ENCODE data around the gene ARID3A.
A peak's percentile ranks its signal among the peaks of the same experiment; 100 is the strongest.
"Not testable (repeated sequence)": the region's sequence is repeated elsewhere in the genome, so short reads cannot be mapped to it uniquely, and the experiment has no call there.

ARID3A gene, protein sequence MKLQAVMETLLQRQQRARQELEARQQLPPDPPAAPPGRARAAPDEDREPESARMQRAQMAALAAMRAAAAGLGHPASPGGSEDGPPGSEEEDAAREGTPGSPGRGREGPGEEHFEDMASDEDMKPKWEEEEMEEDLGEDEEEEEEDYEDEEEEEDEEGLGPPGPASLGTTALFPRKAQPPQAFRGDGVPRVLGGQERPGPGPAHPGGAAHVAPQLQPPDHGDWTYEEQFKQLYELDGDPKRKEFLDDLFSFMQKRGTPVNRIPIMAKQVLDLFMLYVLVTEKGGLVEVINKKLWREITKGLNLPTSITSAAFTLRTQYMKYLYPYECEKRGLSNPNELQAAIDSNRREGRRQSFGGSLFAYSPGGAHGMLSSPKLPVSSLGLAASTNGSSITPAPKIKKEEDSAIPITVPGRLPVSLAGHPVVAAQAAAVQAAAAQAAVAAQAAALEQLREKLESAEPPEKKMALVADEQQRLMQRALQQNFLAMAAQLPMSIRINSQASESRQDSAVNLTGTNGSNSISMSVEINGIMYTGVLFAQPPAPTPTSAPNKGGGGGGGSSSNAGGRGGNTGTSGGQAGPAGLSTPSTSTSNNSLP

DNA sequence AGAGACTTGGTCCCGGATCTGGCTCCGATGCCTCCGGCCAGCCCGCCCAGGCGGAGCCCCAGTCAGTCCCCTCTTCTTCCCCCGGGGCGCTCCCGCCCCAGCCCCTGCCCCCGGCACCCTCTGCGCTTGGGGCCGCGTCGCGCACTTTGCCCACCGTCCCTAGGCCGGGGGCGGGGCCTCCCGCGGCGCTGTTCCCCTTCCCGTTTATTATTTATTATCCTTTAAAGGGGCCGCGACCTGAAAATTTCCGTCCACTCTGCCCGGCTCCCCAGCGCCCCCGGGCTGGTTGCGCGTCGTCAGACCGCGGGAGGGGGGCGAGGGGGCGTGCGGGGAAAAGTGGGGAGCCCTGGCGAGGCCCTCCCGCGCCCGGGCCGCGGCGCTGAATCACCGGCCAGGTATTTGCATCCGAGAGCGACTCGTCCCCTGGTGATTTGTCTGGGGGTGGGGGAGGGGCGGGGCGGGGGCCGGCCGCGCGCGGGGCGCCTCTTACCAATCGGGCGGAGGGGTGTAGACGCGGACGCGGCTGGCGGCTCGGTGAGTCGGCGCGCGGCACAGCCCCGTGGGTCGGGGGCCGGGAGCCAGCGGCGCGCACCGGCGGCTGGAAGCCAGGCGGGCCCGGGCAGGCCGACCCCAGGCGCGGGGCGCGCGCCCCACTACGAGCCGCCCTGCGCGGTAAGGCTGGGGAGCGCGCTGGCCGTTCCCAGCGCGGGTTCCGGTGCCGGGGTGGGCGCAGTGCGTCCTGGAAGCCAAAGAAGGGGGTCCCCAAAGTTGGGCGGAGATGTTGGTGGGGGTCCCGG lies at the start of gene ARID3A:
ARID3A (plus strand) TSS at position 510 of the 797 bp plus-strand sequence. CDS start 3,494 bp downstream, outside the sequence.
- DNase-seq: peak; percentile 19 to 84 (median 74)

GRCh38 chr19:876089-876488 lies 49.7 kb upstream of the ARID3A start:
- DNase-seq: no peak

DNA sequence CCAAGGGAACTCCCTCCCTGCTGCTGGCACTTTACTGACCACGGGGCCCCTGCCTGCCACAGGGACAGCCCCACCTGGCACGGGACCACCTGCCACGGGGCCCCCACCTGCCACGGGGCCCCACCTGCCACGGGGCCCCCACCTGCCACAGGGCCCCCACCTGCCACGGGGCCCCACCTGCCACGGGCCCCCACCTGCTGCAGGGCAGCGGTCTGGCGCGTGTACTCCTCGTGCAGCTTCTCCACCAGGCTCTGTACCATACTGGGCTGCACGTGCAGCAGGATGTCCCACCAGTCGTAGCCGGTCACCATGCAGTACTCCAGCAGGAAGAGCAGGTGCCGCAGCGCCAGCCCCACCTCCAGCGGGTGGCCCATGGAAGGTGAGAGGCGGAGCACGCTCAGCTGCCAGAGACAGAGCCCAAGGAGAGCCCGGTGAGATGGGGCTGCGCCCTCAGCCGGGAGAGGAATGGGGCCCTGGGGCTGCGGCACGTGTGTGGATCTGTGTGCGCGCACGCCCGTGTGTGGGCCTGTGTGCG lies 49.0 kb upstream of the ARID3A start:
- no peak for DNase-seq

DNA sequence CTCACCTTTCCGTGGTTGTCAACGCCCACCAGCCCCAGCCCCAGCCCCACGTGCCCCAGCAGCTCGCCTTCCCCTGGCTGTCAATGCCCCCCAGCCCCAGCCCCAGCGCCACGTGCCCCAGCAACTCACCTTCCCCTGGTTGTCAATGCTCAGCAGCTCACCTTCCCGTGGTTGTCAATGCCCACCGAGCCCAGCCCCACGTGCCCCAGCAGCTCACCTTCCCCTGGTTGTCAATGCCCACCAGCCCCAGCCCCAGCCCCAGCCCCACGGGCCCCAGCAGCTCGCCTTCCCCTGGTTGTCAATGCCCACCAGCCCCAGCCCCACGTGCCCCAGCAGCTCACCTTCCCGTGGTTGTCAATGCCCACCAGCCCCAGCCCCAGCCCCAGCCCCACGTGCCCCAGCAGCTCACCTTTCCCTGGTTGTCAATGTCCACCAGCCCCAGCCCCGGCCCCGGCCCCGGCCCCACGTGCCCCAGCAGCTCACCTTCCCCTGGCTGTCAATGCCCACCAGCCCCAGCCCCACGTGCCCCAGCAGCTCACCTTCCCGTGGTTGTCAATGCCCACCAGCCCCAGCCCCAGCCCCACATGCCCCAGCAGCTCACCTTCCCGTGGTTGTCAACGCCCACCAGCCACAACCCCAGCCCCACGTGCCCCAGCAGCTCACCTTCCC lies 47.7 kb upstream of the ARID3A start:
- not testable (repeated sequence) for DNase-seq

- DNase-seq: not testable (repeated sequence)
Measured at GRCh38 chr19:878751-879561, 46.9 kb upstream of the ARID3A start.

DNA sequence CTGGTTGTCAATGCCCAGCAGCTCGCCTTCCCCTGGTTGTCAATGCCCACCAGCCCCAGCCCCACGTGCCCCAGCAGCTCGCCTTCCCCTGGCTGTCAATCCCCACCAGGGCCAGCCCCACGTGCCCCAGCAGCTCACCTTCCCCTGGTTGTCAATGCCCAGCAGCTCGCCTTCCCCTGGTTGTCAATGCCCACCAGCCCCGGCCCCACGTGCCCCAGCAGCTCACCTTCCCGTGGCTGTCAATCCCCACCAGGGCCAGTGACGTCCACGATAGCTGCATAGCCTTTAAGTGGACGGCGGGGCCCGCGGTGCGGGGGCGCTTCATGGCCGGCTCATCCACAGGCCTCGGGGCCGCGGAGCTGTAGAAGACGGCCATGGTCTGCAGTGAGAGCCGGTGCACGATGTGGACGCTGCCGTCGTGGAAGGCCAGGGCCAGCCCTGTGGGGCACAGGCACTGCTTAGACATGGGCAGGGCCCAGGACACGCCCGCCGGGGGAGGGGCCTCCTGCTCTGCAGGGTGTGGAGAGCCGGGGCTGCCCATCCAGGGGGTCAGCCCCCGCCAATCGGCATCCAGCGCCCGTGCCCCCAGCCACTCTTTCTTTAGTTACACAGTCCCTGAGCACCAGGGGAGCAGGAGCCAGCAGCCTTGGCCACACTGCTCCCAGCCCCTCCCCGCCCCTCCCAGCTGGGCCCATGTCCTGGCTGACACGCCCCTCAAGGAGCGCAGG lies 46.0 kb upstream of the ARID3A start:
- DNase-seq: no peak

DNA sequence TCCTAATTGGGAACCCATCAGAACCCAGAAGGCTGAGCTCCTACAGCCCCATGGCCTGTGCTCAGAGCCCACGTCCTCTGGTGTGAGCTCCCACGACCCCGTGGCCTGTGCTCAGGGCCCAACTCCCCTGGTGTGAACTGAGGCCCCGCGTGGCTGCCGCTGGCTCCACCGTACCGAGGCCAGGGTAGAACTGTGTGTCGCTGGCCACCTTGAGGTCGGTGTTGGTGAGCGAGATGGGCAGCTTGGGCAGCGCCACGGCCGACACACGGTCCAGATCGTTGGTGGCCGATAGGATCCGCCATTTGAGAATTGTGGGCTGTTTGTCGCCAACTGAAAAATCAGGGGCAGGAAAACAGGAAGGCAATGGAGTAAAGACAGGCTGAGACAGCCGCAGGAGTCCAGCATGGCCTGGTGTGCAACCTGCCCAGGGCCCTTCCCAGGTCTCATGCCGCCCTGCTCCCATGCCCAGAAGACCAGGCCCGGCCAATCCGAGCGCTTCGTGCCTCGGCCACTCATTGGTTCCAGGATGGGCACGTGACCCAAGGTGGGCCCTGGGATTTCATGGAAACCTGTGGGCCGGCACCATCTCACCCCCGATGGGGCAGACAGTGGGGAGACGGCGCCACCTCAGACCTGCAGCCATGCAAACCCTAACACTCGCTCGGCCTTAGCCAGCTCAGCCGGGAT lies 44.3 kb upstream of the ARID3A start:
- no peak for DNase-seq

GRCh38 chr19:882871-883497 lies 42.9 kb upstream of the ARID3A start:
- DNase-seq: no peak

- peak in 1 of 14 donors; percentile 59 for DNase-seq
Measured at GRCh38 chr19:883661-884211, 42.1 kb upstream of the ARID3A start.

DNA sequence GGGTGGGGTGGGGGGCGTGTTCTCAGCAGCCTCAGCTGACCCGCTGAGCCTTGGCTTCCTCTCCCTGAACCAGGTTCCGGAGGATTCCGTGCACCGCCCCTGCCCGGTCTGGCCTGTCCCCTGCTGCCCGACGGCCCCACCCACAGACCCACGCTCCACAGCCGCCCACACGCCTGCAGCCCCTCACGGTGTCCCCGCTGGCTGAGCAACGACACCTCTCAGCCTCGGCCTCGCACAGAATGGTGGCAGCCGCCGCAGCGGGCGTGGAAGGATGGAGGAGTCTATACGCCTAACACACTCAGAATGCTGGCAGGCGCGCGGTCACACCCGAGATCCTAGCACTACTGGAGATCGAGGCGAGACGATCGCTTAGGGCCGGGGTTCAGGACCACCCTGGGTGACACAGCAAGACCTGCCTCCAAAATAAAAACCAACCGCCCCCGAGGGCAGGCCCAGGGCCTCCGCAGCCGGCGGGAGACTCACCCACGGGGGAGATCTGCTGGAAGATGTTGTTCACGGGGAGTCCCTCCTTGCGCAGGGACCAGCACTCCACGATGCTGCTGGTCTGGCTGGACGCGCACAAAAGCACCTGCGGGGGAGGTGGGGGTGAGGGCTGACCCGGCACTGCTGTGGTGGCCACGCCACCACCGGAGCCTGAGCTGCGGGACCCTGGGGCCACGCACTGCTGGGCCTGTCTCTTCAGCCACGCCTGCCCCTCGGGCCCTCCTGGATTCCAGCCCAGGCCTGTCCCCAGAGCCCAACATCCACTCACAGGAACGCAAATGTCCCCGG lies 41.2 kb upstream of the ARID3A start:
- no peak for DNase-seq

DNA sequence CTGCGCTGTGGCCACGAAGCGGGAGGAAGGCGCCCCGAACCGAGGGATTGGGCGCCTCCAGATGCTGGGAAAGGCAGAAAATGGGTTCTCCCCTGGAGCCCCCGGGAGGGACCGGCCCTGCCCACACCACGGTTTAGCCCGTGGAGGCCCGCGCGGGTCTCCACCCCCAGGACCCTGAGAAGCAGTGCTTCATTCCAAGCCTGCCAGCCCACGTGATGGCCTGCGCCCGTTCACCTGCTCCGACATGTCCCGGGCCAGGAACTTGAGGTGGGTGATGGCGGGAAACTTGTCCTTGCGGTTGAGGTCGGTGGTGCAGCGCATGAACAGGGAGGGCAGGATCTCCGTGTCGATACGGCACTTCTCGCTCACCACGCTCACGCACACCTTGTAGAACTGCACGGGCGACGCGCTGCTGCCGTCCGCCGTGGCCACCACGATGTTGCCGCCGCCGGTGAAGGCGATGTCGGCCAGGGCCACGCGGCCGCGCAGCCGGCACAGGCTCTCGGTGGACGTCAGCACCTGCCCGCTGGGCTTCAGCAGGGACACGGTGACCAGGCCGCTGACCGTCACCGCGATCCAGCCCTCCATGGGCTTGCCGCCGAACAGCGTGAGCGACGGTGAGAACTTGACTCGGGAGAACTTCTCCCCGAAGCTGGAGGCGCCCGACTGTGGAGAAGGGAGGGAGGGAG lies 40.2 kb upstream of the ARID3A start:
- DNase-seq: no peak

DNA sequence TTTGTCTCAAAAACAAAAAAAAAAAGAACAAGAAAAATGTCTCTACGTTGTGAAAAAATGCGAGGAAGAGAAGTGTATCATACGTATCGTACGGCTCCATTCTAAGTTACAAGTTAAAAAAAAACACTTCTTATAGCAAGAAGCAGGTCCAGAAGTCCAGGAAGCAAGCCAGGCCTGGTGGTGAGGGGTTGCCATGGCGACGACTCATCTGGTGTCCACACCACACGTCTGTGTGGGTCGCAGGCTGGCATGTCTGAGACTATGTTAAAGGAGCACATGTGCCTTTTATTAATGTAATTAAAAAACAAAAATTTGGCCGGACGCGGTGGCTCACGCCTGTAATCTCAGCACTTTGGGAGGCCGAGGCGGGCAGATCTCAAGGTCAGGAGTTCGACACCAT lies 38.8 kb upstream of the ARID3A start:
- no peak for DNase-seq

GRCh38 chr19:887599-887998 lies 38.2 kb upstream of the ARID3A start:
- peak in 1 of 14 donors; percentile 19 for DNase-seq

- DNase-seq: no peak
Measured at GRCh38 chr19:888581-889385, 37.1 kb upstream of the ARID3A start.

- DNase-seq: no peak
Measured at GRCh38 chr19:889662-890295, 36.1 kb upstream of the ARID3A start.

DNA sequence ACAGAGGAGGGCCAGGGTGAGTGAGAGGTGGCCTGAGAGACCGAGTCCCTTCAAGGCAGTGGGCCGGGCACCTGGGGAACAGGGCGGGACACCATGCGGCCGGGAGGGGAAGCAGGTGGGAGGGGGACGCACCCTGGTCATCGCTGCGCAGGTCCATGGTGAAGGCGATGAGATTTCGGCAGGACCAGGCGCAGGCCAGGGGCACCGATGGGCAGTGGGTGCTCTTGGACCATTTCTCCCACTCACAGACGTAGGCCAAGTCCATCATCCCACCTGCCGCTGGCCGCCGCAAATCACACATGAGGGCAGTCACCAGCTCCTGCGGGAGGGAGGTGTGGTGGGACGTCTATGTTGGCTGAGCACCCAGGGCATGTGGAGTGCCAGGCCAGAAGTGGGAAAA lies 35.0 kb upstream of the ARID3A start:
- no peak for DNase-seq
